Neural crest cell (in vitro differentiated cells): ENCODE results near the gene TOP3B. TPM values are rescaled to one million over a fixed set of nuclear protein-coding genes. Genes with fewer than 3 reads are reported as not detected.

ENCODE experiments used
- DNase-seq: peaks from one replicate; pipeline ENCODE4 v3.0.0; 2021; ENCODE audit warnings: low read depth, mixed read lengths, low spot score
- H3K27ac Mint-ChIP-seq: one replicate; pipeline ENCODE4 v1.8.0; 2021; ENCODE audit warnings: mild to moderate bottlenecking, mixed read lengths; ENCODE audit not compliant: unreplicated experiment
- H3K27me3 Mint-ChIP-seq: 2 replicates; pipeline ENCODE4 v1.8.0; 2021; ENCODE audit warnings: low read depth, mild to moderate bottlenecking, mixed read lengths
- H3K36me3 Mint-ChIP-seq: 2 replicates; pipeline ENCODE4 v1.8.0; 2021; ENCODE audit warnings: low read depth, mild to moderate bottlenecking, mixed read lengths
- H3K4me1 Mint-ChIP-seq: 2 replicates; pipeline ENCODE4 v1.8.0; 2021; ENCODE audit warnings: mixed read lengths
- H3K4me3 Mint-ChIP-seq: one replicate; pipeline ENCODE4 v1.8.0; 2021; ENCODE audit warnings: mild to moderate bottlenecking, mixed read lengths
- H3K9me3 Mint-ChIP-seq: 2 replicates; pipeline ENCODE4 v1.8.0; 2021; ENCODE audit warnings: mixed read lengths
- total RNA-seq: library from RNA; stranded (reverse); gene quantifications from 2 replicates; pipeline ENCODE4 v1.2.1, GENCODE V29; 2021
- TF ChIP-seq, protein P1 (sequence below): fragments of 200-600 bp; sonication (generic); conservative IDR thresholded peaks from 2 replicates; pipeline ENCODE4 v1.5.0; 2021; ENCODE audit warnings: antibody characterized with exemption, mild to moderate bottlenecking

The TOP3B gene
- total RNA-seq, 1 donor from 2014 or later = 77.5 TPM

DNA sequence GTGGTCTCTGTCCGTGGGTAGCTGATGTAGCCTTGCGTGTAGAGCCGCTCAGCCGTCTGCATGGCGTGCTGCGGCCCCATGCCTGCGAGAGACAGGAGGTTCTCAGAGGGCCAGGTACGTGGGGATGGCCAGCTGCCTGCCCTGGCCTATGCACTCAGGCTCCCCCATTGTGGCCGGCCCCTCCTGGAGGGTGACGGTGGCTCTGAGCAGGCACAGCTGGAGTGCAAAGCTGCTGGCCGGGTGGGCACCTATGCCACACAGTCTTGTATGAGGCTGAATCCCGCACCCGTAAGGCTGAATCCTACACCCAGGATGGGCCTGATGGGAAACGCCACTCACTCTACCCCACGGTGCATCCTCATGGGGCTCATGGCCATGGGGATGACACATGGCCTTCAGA lies 18.4 kb downstream of the TOP3B start:
- no peaks in the 10 kb centered on the region for H3K9me3 Mint-ChIP-seq
- no peak overlapping the region for H3K27ac Mint-ChIP-seq
- H3K4me1 Mint-ChIP-seq = no peaks in the 10 kb centered on the region
- H3K36me3 Mint-ChIP-seq = peaks cover 8% of the 10 kb centered on the region
- TF ChIP-seq, protein P1, sequence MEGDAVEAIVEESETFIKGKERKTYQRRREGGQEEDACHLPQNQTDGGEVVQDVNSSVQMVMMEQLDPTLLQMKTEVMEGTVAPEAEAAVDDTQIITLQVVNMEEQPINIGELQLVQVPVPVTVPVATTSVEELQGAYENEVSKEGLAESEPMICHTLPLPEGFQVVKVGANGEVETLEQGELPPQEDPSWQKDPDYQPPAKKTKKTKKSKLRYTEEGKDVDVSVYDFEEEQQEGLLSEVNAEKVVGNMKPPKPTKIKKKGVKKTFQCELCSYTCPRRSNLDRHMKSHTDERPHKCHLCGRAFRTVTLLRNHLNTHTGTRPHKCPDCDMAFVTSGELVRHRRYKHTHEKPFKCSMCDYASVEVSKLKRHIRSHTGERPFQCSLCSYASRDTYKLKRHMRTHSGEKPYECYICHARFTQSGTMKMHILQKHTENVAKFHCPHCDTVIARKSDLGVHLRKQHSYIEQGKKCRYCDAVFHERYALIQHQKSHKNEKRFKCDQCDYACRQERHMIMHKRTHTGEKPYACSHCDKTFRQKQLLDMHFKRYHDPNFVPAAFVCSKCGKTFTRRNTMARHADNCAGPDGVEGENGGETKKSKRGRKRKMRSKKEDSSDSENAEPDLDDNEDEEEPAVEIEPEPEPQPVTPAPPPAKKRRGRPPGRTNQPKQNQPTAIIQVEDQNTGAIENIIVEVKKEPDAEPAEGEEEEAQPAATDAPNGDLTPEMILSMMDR = no peak
- H3K27me3 Mint-ChIP-seq = no peaks in the 10 kb centered on the region
- no peak overlapping the region for H3K4me3 Mint-ChIP-seq
- no peak for DNase-seq

DNA sequence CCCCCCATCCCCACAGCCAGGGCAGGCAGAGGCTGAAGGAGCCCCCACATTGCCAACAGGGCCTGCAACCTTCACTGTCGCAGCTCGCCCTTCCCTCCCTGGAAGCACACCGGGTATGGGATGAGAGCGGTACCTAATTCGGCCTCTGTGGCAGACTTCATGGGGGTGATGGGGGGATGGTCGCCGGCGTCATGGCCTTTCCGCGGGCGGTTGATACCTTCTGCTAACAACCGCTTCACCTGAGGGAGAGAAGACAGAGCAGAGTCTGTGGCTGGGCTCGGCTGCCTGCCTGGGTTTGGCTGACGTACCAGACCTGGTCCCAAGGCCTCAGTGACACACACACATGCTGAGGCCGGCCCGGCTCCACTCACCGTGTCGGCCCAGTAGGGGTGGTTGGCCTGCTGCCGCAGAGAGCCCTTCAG lies 18.8 kb downstream of the TOP3B start:
- Mint-ChIP-seq H3K4me3 (no peak overlapping the region), H3K27me3 (no peaks in the 10 kb centered on the region), H3K27ac (peak overlapping the region; percentile 71), H3K9me3 (no peaks in the 10 kb centered on the region), H3K4me1 (no peaks in the 10 kb centered on the region), H3K36me3 (peaks cover 8% of the 10 kb centered on the region)
- DNase-seq = no peak
- TF ChIP-seq, protein P1 = no peak

DNA sequence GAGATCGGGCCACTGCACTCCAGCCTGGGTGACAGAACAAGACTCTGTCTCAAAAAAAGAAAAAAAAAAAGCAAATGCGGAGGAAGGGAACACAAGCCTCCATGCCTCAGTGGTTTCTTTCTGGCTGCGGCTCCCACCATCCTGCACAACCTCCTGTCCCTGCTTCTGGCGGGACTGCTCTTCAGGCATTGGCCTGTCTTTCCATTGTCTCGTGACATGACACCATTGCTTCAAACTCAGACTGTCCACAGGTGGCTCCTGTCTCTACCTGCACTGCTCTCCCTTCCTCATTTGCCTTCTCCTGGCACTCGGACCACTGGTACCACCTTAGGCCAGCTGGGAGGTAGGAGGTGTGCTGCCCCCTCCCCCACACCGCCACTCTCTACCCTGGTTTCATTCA lies 19.3 kb downstream of the TOP3B start:
- DNase-seq = no peak
- no peaks in the 10 kb centered on the region for H3K27me3 Mint-ChIP-seq
- TF ChIP-seq, protein P1 = no peak
- no peaks in the 10 kb centered on the region for H3K9me3 Mint-ChIP-seq
- peaks cover 3% of the 10 kb centered on the region for H3K36me3 Mint-ChIP-seq
- H3K4me1 Mint-ChIP-seq = no peaks in the 10 kb centered on the region
- no peak overlapping the region for H3K4me3 Mint-ChIP-seq
- H3K27ac Mint-ChIP-seq = peak overlapping the region; percentile 71

DNA sequence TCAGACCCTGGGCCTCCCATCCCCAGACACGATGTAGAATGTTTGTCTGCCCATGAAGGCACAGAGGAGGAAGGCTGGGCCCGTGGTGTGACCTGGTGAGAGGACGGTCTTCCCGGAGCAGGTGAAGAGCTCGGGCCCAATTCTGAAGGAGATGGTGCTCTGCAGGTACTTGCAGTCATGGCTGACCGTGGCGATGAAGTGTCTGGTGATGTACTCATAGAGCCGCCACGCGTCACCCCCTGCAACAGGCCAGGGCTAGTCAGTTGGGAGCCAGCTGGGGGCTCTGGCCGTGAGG lies 20.0 kb downstream of the TOP3B start:
- Mint-ChIP-seq H3K27me3 (no peaks in the 10 kb centered on the region), H3K36me3 (peaks cover 3% of the 10 kb centered on the region), H3K4me1 (no peaks in the 10 kb centered on the region), H3K27ac (no peak overlapping the region), H3K9me3 (no peaks in the 10 kb centered on the region), H3K4me3 (no peak overlapping the region)
- no peak for DNase-seq
- TF ChIP-seq, protein P1 = no peak

DNA sequence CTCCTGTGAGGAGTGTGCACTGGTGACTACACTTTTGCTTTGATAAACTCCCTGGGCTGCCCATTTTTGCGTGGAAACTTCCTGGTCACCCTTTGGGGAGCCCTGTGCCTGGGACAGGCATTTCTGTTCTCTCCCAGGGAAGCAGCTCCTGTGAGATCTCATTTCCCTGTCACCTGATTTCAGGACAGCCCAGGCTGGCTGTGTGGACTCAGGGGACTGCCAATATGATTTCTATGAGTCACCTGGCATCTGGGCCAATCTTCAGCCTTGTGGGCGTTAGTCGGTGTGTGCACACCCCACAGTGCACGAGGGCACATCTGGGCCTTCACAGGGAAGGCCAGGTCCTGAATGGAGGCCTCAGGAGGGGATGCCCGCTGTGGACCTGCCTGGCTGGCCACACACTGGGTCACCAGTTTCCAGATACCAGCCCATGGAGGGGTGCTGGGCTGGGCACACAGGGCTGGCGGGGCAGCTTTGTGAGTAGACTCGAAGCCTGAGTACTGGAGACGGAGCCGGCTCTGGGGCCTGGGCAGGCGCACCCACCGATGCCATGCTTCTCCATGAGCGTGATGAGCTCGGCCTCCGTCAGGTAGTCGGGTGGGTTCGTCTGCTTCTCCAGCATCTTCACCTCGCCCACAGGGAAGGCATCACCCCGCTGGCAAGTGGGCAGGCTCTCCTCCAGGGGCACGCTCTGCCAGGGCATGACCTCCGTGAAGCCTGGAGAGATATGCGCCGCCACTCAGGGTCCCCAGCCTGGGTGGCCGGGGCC lies 20.5 kb downstream of the TOP3B start:
- TF ChIP-seq, protein P1 = no peak
- Mint-ChIP-seq H3K27ac (no peak overlapping the region), H3K27me3 (no peaks in the 10 kb centered on the region), H3K9me3 (no peaks in the 10 kb centered on the region), H3K4me1 (no peaks in the 10 kb centered on the region), H3K4me3 (no peak overlapping the region), H3K36me3 (peaks cover 3% of the 10 kb centered on the region)
- no peak for DNase-seq
